Keratinocyte (primary cell): ENCODE results near the gene RBM8A. TPM values are rescaled to one million over a fixed set of nuclear protein-coding genes. Genes with fewer than 3 reads are reported as not detected.

ENCODE experiments used
- DNase-seq: peaks from one replicate; pipeline ENCODE4 v3.0.0-alpha.2; 2011; ENCODE audit warnings: low read depth, missing footprints, low spot score
- FAIRE-seq: peaks from 2 replicates; lab custom pipeline; 2011; peaks lifted over from hg19 to GRCh38; lab: Jason Lieb, UNC
- H2AFZ ChIP-seq: 2 replicates; pipeline ENCODE4 v1.6.0; 2012; ENCODE audit warnings: low read length, control low read depth, inconsistent platforms; ENCODE audit not compliant: control insufficient read depth
- H3K27ac ChIP-seq: 2 replicates; pipeline ENCODE4 v1.5.1; 2011; ENCODE audit warnings: low read length; ENCODE audit not compliant: control insufficient read depth, insufficient read depth
- H3K27me3 ChIP-seq: 3 replicates; pipeline ENCODE4 v1.6.0; 2011; ENCODE audit warnings: low read length; ENCODE audit not compliant: control insufficient read depth, insufficient read depth; ENCODE audit errors: extremely low read depth
- H3K36me3 ChIP-seq, 2 experiments: 2 replicates in 1 of 2; 3 replicates in 1 of 2; pipeline ENCODE4 v1.5.1; 2011; ENCODE audit warnings: low read length in 2 of 2, mild to moderate bottlenecking in 1 of 2; ENCODE audit not compliant: control insufficient read depth in 2 of 2, insufficient read depth in 2 of 2; ENCODE audit errors: extremely low read depth in 1 of 2
- H3K4me1 ChIP-seq: 3 replicates; pipeline ENCODE4 v1.5.1; 2011; ENCODE audit warnings: low read length; ENCODE audit not compliant: control insufficient read depth, insufficient read depth; ENCODE audit errors: extremely low read depth
- H3K4me2 ChIP-seq: 3 replicates; pipeline ENCODE4 v1.6.0; 2011; ENCODE audit warnings: low read depth, low read length; ENCODE audit not compliant: control insufficient read depth, insufficient read depth; ENCODE audit errors: extremely low read depth
- H3K4me3 ChIP-seq, 3 experiments: fragments of 200-600 bp in 1 of 3; sonication (generic) in 1 of 3; 2 replicates in 2 of 3; 3 replicates in 1 of 3; pipeline ENCODE4 v1.5.1; 2011 to 2016; ENCODE audit warnings: low read length in 3 of 3, mild to moderate bottlenecking in 3 of 3, control low read depth in 2 of 3, inconsistent platforms in 1 of 3, low read depth in 1 of 3, mixed read lengths in 1 of 3, mixed run types in 1 of 3, moderate library complexity in 1 of 3; ENCODE audit not compliant: control insufficient read depth in 2 of 3, insufficient read depth in 2 of 3; ENCODE audit errors: extremely low read depth in 1 of 3
- H3K79me2 ChIP-seq: 2 replicates; pipeline ENCODE4 v1.6.0; 2012; ENCODE audit warnings: low read length; ENCODE audit not compliant: control insufficient read depth, insufficient read depth
- H3K9ac ChIP-seq: 3 replicates; pipeline ENCODE4 v1.6.0; 2011; ENCODE audit warnings: low read length; ENCODE audit not compliant: control insufficient read depth, insufficient read depth; ENCODE audit errors: extremely low read depth
- H3K9me1 ChIP-seq: 3 replicates; pipeline ENCODE4 v1.6.0; 2011; ENCODE audit warnings: low read length; ENCODE audit not compliant: control insufficient read depth, insufficient read depth; ENCODE audit errors: extremely low read depth
- H3K9me3 ChIP-seq: 2 replicates; pipeline ENCODE4 v1.5.1; 2012; ENCODE audit warnings: low read depth, low read length; ENCODE audit not compliant: control insufficient read depth
- H4K20me1 ChIP-seq: 3 replicates; pipeline ENCODE4 v1.6.0; 2011; ENCODE audit warnings: low read length; ENCODE audit not compliant: control insufficient read depth, insufficient read depth; ENCODE audit errors: extremely low read depth
- EZH2 ChIP-seq: IDR thresholded peaks from one replicate; pipeline ENCODE4 v1.6.1; 2012; ENCODE audit warnings: inconsistent platforms, mild to moderate bottlenecking, low read length, moderate library complexity
- dilution Hi-C: fragments of 300-500 bp; cut with MboI; formaldehyde crosslinking; loops from one replicate; pipeline ENCODE4 v1.7.0; 2020; ENCODE audit warnings: low sequenced_read_pairs; ENCODE audit not compliant: extremely low pct_ligation_motif_present
- polyA plus RNA-seq, 5 experiments: library from polyadenylated mRNA; depleted of rRNA in 3 of 5; stranded (reverse) in 3 of 5; stranded (forward) in 1 of 5; unstranded in 1 of 5; fragments of >200 nt; gene quantifications; 1 replicate in 1 of 5; 2 replicates in 3 of 5; 3 replicates in 1 of 5; pipeline versions ENCODE4 v1.2.1 to v1.2.3, GENCODE V29; 2011 to 2012; ENCODE audit warnings: missing spikeins in 2 of 5, low read depth in 1 of 5, low replicate concordance in 1 of 5
- TF ChIP-seq, protein P1 (sequence below), 3 experiments: IDR thresholded peaks in 1 of 3; conservative IDR thresholded peaks in 1 of 3; optimal IDR thresholded peaks in 1 of 3; 2 replicates in 2 of 3; 3 replicates in 1 of 3; pipeline versions ENCODE3 to v1.5.1; 2011; ENCODE audit warnings: low read length in 3 of 3, mild to moderate bottlenecking in 3 of 3, moderate library complexity in 2 of 3, control low read depth in 1 of 3, inconsistent platforms in 1 of 3; ENCODE audit not compliant: insufficient read depth in 2 of 3; ENCODE audit errors: extremely low read depth in 1 of 3

RBM8A gene
- polyA plus RNA-seq, 1 donor (not counting 4 experiments of a cell fraction or from before 2014, with no cell fraction given): 209 TPM

DNA sequence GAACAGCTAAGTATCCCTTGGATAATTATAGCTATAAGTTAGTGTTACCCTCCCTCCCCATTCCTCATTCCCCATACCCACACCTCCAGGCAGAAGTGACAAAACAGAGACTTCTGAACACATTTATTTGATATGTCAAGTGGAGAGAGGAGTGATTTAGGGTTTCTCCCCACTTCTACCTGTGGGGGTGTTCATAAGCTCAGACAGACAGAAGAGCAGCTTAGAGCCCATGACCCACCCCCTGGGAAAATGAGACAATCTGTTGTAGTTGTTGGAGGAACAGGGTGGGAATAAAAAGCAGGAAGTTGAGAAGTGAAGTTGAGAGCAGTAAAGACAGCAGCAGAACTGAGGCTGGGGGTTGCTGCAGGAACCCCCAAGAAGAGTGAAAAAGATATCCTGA lies 32.0 kb upstream of the RBM8A start:
- peaks cover 10% of the 10 kb centered on the region for H3K79me2 ChIP-seq
- TF ChIP-seq, protein P1, sequence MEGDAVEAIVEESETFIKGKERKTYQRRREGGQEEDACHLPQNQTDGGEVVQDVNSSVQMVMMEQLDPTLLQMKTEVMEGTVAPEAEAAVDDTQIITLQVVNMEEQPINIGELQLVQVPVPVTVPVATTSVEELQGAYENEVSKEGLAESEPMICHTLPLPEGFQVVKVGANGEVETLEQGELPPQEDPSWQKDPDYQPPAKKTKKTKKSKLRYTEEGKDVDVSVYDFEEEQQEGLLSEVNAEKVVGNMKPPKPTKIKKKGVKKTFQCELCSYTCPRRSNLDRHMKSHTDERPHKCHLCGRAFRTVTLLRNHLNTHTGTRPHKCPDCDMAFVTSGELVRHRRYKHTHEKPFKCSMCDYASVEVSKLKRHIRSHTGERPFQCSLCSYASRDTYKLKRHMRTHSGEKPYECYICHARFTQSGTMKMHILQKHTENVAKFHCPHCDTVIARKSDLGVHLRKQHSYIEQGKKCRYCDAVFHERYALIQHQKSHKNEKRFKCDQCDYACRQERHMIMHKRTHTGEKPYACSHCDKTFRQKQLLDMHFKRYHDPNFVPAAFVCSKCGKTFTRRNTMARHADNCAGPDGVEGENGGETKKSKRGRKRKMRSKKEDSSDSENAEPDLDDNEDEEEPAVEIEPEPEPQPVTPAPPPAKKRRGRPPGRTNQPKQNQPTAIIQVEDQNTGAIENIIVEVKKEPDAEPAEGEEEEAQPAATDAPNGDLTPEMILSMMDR (optimal IDR thresholded peaks at IDR 0.05 in 1 of 3, IDR thresholded peaks at IDR 0.05 in 1 of 3, conservative IDR thresholded peaks at IDR 0.05 in 1 of 3; ENCODE audit: extremely low read depth in 1 of 3, insufficient read depth in 2 of 3, low read length in 3 of 3): no peak
- TF ChIP-seq EZH2: no peak
- no peaks in the 10 kb centered on the region for H3K36me3 ChIP-seq
- FAIRE-seq (no peak), DNase-seq (no peak)
- H3K9ac ChIP-seq: no peak overlapping the region
- H4K20me1 ChIP-seq: no peaks in the 10 kb centered on the region
- H3K4me2 ChIP-seq: no peak overlapping the region
- H3K4me3 ChIP-seq: no peak overlapping the region
- H3K9me3 ChIP-seq: no peaks in the 10 kb centered on the region
- H3K27me3 ChIP-seq: peaks cover 2% of the 10 kb centered on the region
- H3K4me1 ChIP-seq: peaks cover 55% of the 10 kb centered on the region
- dilution Hi-C loops: no loop called here
- no peak overlapping the region for H2AFZ ChIP-seq
- H3K27ac ChIP-seq: no peak overlapping the region
- no peaks in the 10 kb centered on the region for H3K9me1 ChIP-seq

DNA sequence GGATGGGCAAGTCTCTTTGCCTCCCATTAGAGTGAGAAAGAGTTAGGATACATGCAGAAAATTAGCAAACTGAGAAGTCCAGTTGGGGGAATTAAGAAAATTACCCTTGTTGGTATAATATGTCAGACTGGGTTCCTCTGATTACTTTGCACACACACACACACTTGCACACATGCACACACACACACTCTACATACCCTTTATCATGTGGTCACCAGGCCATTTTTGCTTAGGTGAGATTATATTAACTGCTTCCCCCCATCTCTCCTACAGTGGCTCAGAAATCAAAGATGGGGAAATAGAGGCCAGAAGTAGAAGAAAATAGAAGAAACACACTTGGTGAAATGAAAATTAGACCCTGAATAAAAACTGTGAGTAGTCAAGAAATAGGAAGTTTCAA lies 31.4 kb upstream of the RBM8A start:
- no peak for FAIRE-seq
- H3K4me1 ChIP-seq: peaks cover 50% of the 10 kb centered on the region

More for the DNA sequence above, 31.4 kb upstream of the RBM8A start:
- H3K9me1 ChIP-seq: no peaks in the 10 kb centered on the region
- no peak overlapping the region for H3K9ac ChIP-seq
- H3K9me3 ChIP-seq: no peaks in the 10 kb centered on the region
- H2AFZ ChIP-seq: no peak overlapping the region
- DNase-seq: no peak
- H4K20me1 ChIP-seq: no peaks in the 10 kb centered on the region
- TF ChIP-seq, protein P1 (optimal IDR thresholded peaks at IDR 0.05 in 1 of 3, IDR thresholded peaks at IDR 0.05 in 1 of 3, conservative IDR thresholded peaks at IDR 0.05 in 1 of 3; ENCODE audit: extremely low read depth in 1 of 3, insufficient read depth in 2 of 3, low read length in 3 of 3): no peak
- no peak for TF ChIP-seq EZH2
- H3K27ac ChIP-seq: no peak overlapping the region
- peaks cover 10% of the 10 kb centered on the region for H3K79me2 ChIP-seq
- H3K36me3 ChIP-seq: no peaks in the 10 kb centered on the region
- peaks cover 2% of the 10 kb centered on the region for H3K27me3 ChIP-seq
- dilution Hi-C loops: no loop called here
- H3K4me2 ChIP-seq: no peak overlapping the region
- H3K4me3 ChIP-seq: no peak overlapping the region
